Testis (tissue), 3 donors: ENCODE measurements around the gene CLIP3. TPM values are rescaled to one million over a fixed set of nuclear protein-coding genes. Genes with fewer than 3 reads are reported as not detected.
A peak's percentile ranks its signal among the peaks of the same experiment; 100 is the strongest.

Source experiments
- DNase-seq: peaks from one replicate; pipeline ENCODE4 v3.0.0-alpha.2; 2019
- H3K27ac ChIP-seq, 2 donors: fragments of 200-600 bp; sonication (generic); one replicate each; pipeline ENCODE4 v1.5.1; 2019
- H3K27me3 ChIP-seq: fragments of 200-600 bp; sonication (generic); one replicate; pipeline ENCODE4 v1.5.1; 2019
- H3K36me3 ChIP-seq: fragments of 200-600 bp; sonication (generic); one replicate; pipeline ENCODE4 v1.5.1; 2017; ENCODE audit warnings: low read depth; ENCODE audit errors: missing control alignments
- H3K4me1 ChIP-seq: fragments of 200-600 bp; sonication (generic); one replicate; pipeline ENCODE4 v1.5.1; 2019
- H3K4me3 ChIP-seq, 2 donors: fragments of 200-600 bp; sonication (generic); one replicate each; pipeline ENCODE4 v1.5.1; 2017 to 2019
- H3K9me3 ChIP-seq: fragments of 200-600 bp; sonication (generic); one replicate; pipeline ENCODE4 v1.5.1; 2017
- POLR2A ChIP-seq: fragments of 450-650 bp; IDR thresholded peaks from one replicate; pipeline ENCODE4 v1.6.1; 2017; ENCODE audit warnings: antibody characterized with exemption, mild to moderate bottlenecking, moderate library complexity
- WGBS, 2 donors: methylation state at CpG; one replicate each; pipeline ENCODE4 v1.1.5; 2018; 5-methylcytosine and 5-hydroxymethylcytosine counted together
- intact Hi-C: fragments of 100-400 bp; cut with DNase I; formaldehyde crosslinking; loops from one replicate; pipeline ENCODE4 v1.15.1; 2023; ENCODE audit warnings: low total_unique reads
- polyA plus RNA-seq: library from polyadenylated mRNA; stranded (reverse); fragments of 350-450 nt; fragmentation: Illumina TruSeq; extraction: RNeasy Lipid Tissue Mini Kit (QIAGEN cat#74804); gene quantifications from one replicate; pipeline ENCODE4 v1.2.3, GENCODE V29; 2014; ENCODE audit warnings: low read depth, low replicate concordance; ENCODE audit not compliant: insufficient read depth
- total RNA-seq, 2 donors: library from RNA; depleted of rRNA; stranded (reverse); fragments of >200 nt; gene quantifications; one replicate each; pipeline ENCODE4 v1.2.3, GENCODE V29; 2016
- TF ChIP-seq, protein P1 (sequence below), 3 experiments: fragments of 450-650 bp in 2 of 3; fragments of 200-600 bp in 1 of 3; sonication (generic) in 1 of 3; IDR thresholded peaks; one replicate each; pipeline ENCODE4 v1.5.1; 2016 to 2019; ENCODE audit warnings: antibody characterized with exemption in 3 of 3, mild to moderate bottlenecking in 2 of 3, moderate library complexity in 1 of 3

The CLIP3 gene
- total and polyA plus RNA-seq, 3 donors from 2014 or later = 18.2 to 24.2 (median 20.7) TPM

GRCh38 chr19:36019061-36019670 is 13.5 kb downstream of the CLIP3 start:
- Histone ChIP-seq H3K36me3 (no peaks in the 10 kb centered on the region), H3K27me3 (no peaks in the 10 kb centered on the region), H3K4me1 (no peaks in the 10 kb centered on the region), H3K27ac (no peak overlapping the region), H3K4me3 (no peak overlapping the region), H3K9me3 (no peaks in the 10 kb centered on the region)
- no peak for DNase-seq
- intact Hi-C loops = no loop called here
- no peak for TF ChIP-seq POLR2A
- TF ChIP-seq, protein P1, sequence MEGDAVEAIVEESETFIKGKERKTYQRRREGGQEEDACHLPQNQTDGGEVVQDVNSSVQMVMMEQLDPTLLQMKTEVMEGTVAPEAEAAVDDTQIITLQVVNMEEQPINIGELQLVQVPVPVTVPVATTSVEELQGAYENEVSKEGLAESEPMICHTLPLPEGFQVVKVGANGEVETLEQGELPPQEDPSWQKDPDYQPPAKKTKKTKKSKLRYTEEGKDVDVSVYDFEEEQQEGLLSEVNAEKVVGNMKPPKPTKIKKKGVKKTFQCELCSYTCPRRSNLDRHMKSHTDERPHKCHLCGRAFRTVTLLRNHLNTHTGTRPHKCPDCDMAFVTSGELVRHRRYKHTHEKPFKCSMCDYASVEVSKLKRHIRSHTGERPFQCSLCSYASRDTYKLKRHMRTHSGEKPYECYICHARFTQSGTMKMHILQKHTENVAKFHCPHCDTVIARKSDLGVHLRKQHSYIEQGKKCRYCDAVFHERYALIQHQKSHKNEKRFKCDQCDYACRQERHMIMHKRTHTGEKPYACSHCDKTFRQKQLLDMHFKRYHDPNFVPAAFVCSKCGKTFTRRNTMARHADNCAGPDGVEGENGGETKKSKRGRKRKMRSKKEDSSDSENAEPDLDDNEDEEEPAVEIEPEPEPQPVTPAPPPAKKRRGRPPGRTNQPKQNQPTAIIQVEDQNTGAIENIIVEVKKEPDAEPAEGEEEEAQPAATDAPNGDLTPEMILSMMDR (IDR thresholded peaks at IDR 0.05) = no peak
- 88 to 95% methylated on average over 12 to 22 of the region's 22 CpGs for WGBS, 2 donors

GRCh38 chr19:36014012-36014924 is 18.4 kb downstream of the CLIP3 start, which contains the start of gene ALKBH6:
Gene ALKBH6, minus strand, starts transcription at chr19:36014213. Its CDS starts 816 bp downstream, at chr19:36013397.
- Histone ChIP-seq H3K4me1 (peaks cover 8% of the 10 kb centered on the region), H3K36me3 (no peaks in the 10 kb centered on the region), H3K27ac (peak within 1 kb of the TSS; percentile 63 to 74), H3K27me3 (no peaks in the 10 kb centered on the region), H3K9me3 (no peaks in the 10 kb centered on the region), H3K4me3 (peak within 1 kb of the TSS; percentile 68 to 71)
- 2 to 3% methylated on average over 21 to 42 of the region's 42 CpGs for WGBS, 2 donors
- no peak for TF ChIP-seq POLR2A
- TF ChIP-seq, protein P1 (IDR thresholded peaks at IDR 0.05) = no peak
- DNase-seq = peak; percentile 100
- intact Hi-C loops = no loop called here

DNA sequence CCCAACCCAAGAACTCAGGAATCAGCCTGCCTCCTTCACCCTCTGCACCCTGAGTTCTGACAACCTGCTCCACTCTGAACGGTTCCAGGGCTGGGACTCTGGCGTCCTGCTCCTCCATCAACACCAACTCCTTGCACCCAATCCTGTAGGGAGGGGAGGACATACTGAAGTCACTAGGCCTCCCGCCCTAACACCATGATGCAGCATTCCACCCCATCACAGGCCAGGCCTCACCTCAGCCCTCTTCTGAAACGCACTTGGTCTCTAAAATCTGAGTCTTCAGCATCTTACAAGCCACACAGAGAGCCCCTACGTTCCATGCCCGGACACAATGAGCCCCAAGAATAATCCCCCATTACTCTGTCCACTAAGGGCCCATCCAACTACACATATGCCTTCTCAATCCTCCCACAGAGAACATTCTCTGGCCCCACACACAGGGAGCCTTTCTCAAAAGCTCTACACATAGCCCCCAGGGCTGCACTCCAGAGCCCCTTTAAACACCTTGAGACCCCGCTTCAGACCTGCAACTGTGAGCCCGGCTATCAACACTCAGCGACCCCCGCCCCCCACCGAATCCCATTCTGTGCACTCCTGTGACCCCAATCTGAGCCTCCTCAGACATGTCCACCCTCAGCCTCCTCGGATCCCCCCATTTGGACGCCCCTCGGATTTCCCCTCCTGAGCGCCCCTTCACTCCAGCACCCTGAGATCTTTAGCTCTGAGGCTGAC is 19.2 kb downstream of the CLIP3 start:
- DNase-seq = no peak
- no peak for TF ChIP-seq POLR2A
- TF ChIP-seq, protein P1 (IDR thresholded peaks at IDR 0.05) = no peak
- Histone ChIP-seq H3K4me3 (peak overlapping the region; percentile 68 to 71), H3K4me1 (peaks cover 13% of the 10 kb centered on the region), H3K27me3 (no peaks in the 10 kb centered on the region), H3K36me3 (no peaks in the 10 kb centered on the region), H3K27ac (peak overlapping the region; percentile 63 to 74), H3K9me3 (no peaks in the 10 kb centered on the region)
- intact Hi-C loops = no loop called here
- WGBS, 2 donors = 24 to 26% methylated on average over 15 of the region's 15 CpGs

DNA sequence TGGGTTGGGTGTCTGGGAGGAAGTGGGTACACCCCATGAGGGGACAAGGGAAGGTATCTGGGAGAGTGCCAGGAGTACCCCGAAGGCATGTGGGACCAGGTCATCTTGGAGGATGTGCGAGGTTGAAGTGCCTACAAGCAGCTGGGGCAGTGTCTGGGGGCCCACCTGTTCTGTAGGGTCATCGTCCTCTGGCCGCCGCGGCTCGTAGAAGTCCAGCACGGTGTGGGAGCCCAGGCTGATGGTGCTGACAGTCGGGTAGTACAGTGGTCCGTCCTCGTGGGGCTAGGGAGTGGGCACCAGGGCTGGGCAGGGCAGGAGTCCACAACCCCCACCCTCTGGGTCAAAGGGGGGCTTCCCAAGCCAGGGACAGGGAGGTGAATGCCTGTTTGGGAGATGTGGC is 22.3 kb downstream of the CLIP3 start:
- intact Hi-C loops = no loop called here
- TF ChIP-seq, protein P1 (IDR thresholded peaks at IDR 0.05) = no peak
- TF ChIP-seq POLR2A = no peak
- peaks cover 13% of the 10 kb centered on the region for H3K4me1 ChIP-seq
- H3K27ac ChIP-seq = no peak overlapping the region
- WGBS, 2 donors = 89 to 96% methylated on average over 10 to 11 of the region's 11 CpGs
- H3K9me3 ChIP-seq = no peaks in the 10 kb centered on the region
- DNase-seq = no peak
- H3K27me3 ChIP-seq = no peaks in the 10 kb centered on the region
- H3K4me3 ChIP-seq = no peak overlapping the region
- H3K36me3 ChIP-seq = no peaks in the 10 kb centered on the region
